Neural crest cell (in vitro differentiated cells): ENCODE data around the gene ABCA1. TPM values are rescaled to one million over a fixed set of nuclear protein-coding genes. Genes with fewer than 3 reads are reported as not detected.

ENCODE experiments used
- DNase-seq: peaks from one replicate; pipeline ENCODE4 v3.0.0; 2021; ENCODE audit warnings: low read depth, mixed read lengths, low spot score
- H3K27ac Mint-ChIP-seq: one replicate; pipeline ENCODE4 v1.8.0; 2021; ENCODE audit warnings: mild to moderate bottlenecking, mixed read lengths; ENCODE audit not compliant: unreplicated experiment
- H3K27me3 Mint-ChIP-seq: 2 replicates; pipeline ENCODE4 v1.8.0; 2021; ENCODE audit warnings: low read depth, mild to moderate bottlenecking, mixed read lengths
- H3K36me3 Mint-ChIP-seq: 2 replicates; pipeline ENCODE4 v1.8.0; 2021; ENCODE audit warnings: low read depth, mild to moderate bottlenecking, mixed read lengths
- H3K4me1 Mint-ChIP-seq: 2 replicates; pipeline ENCODE4 v1.8.0; 2021; ENCODE audit warnings: mixed read lengths
- H3K4me3 Mint-ChIP-seq: one replicate; pipeline ENCODE4 v1.8.0; 2021; ENCODE audit warnings: mild to moderate bottlenecking, mixed read lengths
- H3K9me3 Mint-ChIP-seq: 2 replicates; pipeline ENCODE4 v1.8.0; 2021; ENCODE audit warnings: mixed read lengths
- total RNA-seq: library from RNA; stranded (reverse); gene quantifications from 2 replicates; pipeline ENCODE4 v1.2.1, GENCODE V29; 2021
- TF ChIP-seq, protein P1 (sequence below): fragments of 200-600 bp; sonication (generic); conservative IDR thresholded peaks from 2 replicates; pipeline ENCODE4 v1.5.0; 2021; ENCODE audit warnings: antibody characterized with exemption, mild to moderate bottlenecking

The ABCA1 gene
- total RNA-seq, 1 donor from 2014 or later: 6.5 TPM

DNA sequence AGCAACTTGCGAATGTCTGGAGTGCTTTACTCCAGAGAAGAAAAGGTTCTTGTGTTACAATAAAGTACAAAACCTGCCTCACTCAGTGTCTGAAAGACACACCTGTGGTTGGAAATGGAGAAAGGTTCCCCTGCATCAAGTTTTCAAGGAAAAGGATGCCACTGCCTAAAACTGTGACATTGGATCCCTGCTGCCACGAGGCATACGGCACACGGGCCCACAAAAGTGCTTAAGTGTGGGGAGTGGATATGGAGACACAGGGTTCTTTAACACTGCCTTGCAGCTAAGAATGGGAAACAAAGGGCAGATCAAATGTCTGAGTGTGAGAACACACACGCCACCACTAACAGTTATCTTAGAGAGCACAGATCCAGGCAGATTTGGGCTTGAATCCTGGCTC, 89.0 kb downstream of the ABCA1 start:
- H3K4me3 Mint-ChIP-seq: no peak overlapping the region
- H3K27ac Mint-ChIP-seq: no peak overlapping the region
- peaks cover 3% of the 10 kb centered on the region for H3K36me3 Mint-ChIP-seq
- TF ChIP-seq, protein P1, sequence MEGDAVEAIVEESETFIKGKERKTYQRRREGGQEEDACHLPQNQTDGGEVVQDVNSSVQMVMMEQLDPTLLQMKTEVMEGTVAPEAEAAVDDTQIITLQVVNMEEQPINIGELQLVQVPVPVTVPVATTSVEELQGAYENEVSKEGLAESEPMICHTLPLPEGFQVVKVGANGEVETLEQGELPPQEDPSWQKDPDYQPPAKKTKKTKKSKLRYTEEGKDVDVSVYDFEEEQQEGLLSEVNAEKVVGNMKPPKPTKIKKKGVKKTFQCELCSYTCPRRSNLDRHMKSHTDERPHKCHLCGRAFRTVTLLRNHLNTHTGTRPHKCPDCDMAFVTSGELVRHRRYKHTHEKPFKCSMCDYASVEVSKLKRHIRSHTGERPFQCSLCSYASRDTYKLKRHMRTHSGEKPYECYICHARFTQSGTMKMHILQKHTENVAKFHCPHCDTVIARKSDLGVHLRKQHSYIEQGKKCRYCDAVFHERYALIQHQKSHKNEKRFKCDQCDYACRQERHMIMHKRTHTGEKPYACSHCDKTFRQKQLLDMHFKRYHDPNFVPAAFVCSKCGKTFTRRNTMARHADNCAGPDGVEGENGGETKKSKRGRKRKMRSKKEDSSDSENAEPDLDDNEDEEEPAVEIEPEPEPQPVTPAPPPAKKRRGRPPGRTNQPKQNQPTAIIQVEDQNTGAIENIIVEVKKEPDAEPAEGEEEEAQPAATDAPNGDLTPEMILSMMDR: no peak
- no peak for DNase-seq
- H3K9me3 Mint-ChIP-seq: no peaks in the 10 kb centered on the region
- peaks cover 8% of the 10 kb centered on the region for H3K4me1 Mint-ChIP-seq
- H3K27me3 Mint-ChIP-seq: no peaks in the 10 kb centered on the region

DNA sequence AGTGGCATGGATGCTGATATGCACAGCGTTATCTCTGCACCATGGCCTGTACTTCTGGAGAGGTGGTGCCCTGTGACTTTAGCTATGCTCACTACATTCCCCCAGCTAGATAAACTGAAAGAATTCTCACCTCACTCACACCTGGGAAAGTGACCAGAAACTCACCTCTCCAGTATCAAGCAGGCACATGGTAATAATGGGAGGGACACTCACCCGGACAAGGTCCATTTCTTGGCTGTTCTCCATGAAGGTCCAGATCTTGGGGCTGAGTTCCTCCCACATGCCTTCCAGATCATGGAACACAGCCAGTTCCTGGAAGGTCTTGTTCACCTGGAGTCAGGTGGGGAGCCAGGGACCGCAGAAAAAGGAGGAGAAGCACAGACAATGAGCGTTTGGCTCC, 91.2 kb downstream of the ABCA1 start:
- Mint-ChIP-seq H3K27me3 (no peaks in the 10 kb centered on the region), H3K27ac (peak overlapping the region; percentile 22), H3K9me3 (no peaks in the 10 kb centered on the region), H3K36me3 (peaks cover 3% of the 10 kb centered on the region), H3K4me1 (peaks cover 8% of the 10 kb centered on the region), H3K4me3 (no peak overlapping the region)
- no peak for DNase-seq
- TF ChIP-seq, protein P1: no peak

DNA sequence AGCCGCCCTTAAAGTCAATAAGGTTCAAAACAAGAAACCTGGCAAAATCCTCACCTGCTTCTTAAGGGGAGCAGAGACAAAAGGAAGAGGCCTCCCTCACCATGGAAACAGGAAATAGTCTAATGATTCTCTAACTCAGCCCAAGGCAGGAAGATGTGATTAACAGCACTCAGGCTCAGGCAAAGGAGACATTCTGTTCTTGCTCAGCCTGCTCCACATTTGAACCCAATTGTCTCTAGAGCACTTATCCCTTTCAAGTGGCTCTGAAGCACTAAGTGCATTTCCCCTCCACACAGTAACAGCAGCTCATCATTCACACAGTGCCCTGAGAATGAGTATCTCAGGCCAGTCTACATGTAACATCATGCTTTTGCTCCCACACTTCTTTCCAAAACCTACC, 91.7 kb downstream of the ABCA1 start:
- Mint-ChIP-seq H3K9me3 (no peaks in the 10 kb centered on the region), H3K36me3 (peaks cover 6% of the 10 kb centered on the region), H3K4me3 (no peak overlapping the region), H3K4me1 (peaks cover 8% of the 10 kb centered on the region), H3K27ac (no peak overlapping the region), H3K27me3 (no peaks in the 10 kb centered on the region)
- TF ChIP-seq, protein P1: no peak
- no peak for DNase-seq

DNA sequence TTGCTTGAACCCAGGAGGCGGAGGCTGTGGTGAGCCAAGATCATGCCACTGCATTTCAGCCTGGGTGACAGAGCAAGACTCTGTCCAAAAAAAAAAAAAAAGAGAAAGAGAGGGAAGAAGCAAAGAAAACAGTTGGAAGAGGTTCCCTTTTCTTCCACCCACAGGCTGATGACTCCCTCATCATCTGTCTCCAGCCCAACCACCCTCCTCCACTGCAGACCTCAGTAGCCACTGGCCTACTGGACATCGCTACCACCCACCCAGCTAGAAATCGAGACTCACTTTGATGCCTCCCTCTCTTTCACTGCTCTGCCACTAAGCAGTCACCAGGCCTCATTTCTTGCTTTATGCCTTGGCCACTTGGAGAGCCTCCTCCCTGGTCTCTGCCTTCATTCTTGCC, 92.8 kb downstream of the ABCA1 start:
- Mint-ChIP-seq H3K4me3 (no peak overlapping the region), H3K4me1 (peaks cover 8% of the 10 kb centered on the region), H3K27me3 (no peaks in the 10 kb centered on the region), H3K9me3 (no peaks in the 10 kb centered on the region), H3K36me3 (peaks cover 6% of the 10 kb centered on the region), H3K27ac (peak overlapping the region; percentile 65)
- TF ChIP-seq, protein P1: no peak
- DNase-seq: no peak

GRCh38 chr9:104833696-104834095, 94.3 kb downstream of the ABCA1 start:
- Mint-ChIP-seq H3K4me1 (peaks cover 12% of the 10 kb centered on the region), H3K36me3 (peaks cover 11% of the 10 kb centered on the region)

More at GRCh38 chr9:104833696-104834095, 94.3 kb downstream of the ABCA1 start:
- Mint-ChIP-seq H3K27me3 (no peaks in the 10 kb centered on the region), H3K27ac (no peak overlapping the region), H3K9me3 (no peaks in the 10 kb centered on the region), H3K4me3 (no peak overlapping the region)
- TF ChIP-seq, protein P1: no peak
- no peak for DNase-seq
